Epidermal melanocyte (primary cell): ENCODE data around the gene NOD2.

ENCODE experiments used
- DNase-seq: peaks from one replicate; pipeline ENCODE4 v3.0.0; 2011; ENCODE audit warnings: low spot score; ENCODE audit not compliant: insufficient read length

Gene NOD2

GRCh38 chr16:50669741-50670140 lies 23.7 kb upstream of the NOD2 start:
- no peak for DNase-seq

- no peak for DNase-seq
These were observed 22.9 kb upstream of the NOD2 start for GRCh38 chr16:50670476-50670875.

GRCh38 chr16:50671644-50672260 lies 21.7 kb upstream of the NOD2 start:
- no peak for DNase-seq

GRCh38 chr16:50673496-50674275 lies 19.7 kb upstream of the NOD2 start:
- DNase-seq = no peak

- no peak for DNase-seq
These were observed 18.6 kb upstream of the NOD2 start for GRCh38 chr16:50674831-50675230.

- DNase-seq = no peak
These were observed 17.5 kb upstream of the NOD2 start for GRCh38 chr16:50675686-50676610.

- no peak for DNase-seq
These were observed 16.7 kb upstream of the NOD2 start for GRCh38 chr16:50676684-50677225.

GRCh38 chr16:50677351-50677750 lies 16.1 kb upstream of the NOD2 start:
- DNase-seq = no peak

- no peak for DNase-seq
These were observed 14.9 kb upstream of the NOD2 start for GRCh38 chr16:50678531-50678930.

GRCh38 chr16:50679266-50679665 lies 14.1 kb upstream of the NOD2 start:
- no peak for DNase-seq

GRCh38 chr16:50679676-50680555 lies 13.5 kb upstream of the NOD2 start:
- DNase-seq = no peak

GRCh38 chr16:50680556-50680893 lies 12.9 kb upstream of the NOD2 start:
- DNase-seq = no peak

- no peak for DNase-seq
These were observed 12.2 kb upstream of the NOD2 start, which contains the start of gene SNX20 for GRCh38 chr16:50681021-50681885. SNX20 (minus strand) TSS chr16:50681312; CDS start chr16:50677526, 3,786 bp downstream.

GRCh38 chr16:50683689-50684374 lies 9.6 kb upstream of the NOD2 start:
- DNase-seq = no peak

- DNase-seq = no peak
These were observed 8.5 kb upstream of the NOD2 start for GRCh38 chr16:50684823-50685461.

- no peak for DNase-seq
These were observed 7.8 kb upstream of the NOD2 start for GRCh38 chr16:50685462-50686063.

GRCh38 chr16:50688083-50688482 lies 5.3 kb upstream of the NOD2 start:
- peak; percentile 63 for DNase-seq

GRCh38 chr16:50688867-50689266 lies 4.5 kb upstream of the NOD2 start:
- no peak for DNase-seq
